Thyroid gland (tissue), 4 donors: ENCODE data around the gene CCDC159.
"Not testable (repeated sequence)": the region's sequence is repeated elsewhere in the genome, so short reads cannot be mapped to it uniquely, and the experiment has no call there.

Experiments used
- POLR2A ChIP-seq, 2 donors: fragments of 450-650 bp; IDR thresholded peaks; one replicate each; pipeline ENCODE4 v1.6.1; 2017; ENCODE audit warnings: antibody characterized with exemption in 2 of 2, mild to moderate bottlenecking in 2 of 2, moderate library complexity in 1 of 2
- TF ChIP-seq, protein P1 (sequence below), 6 experiments: fragments of 200-600 bp in 3 of 6; fragments of 450-650 bp in 3 of 6; sonication (generic) in 3 of 6; IDR thresholded peaks; one replicate each; pipeline ENCODE4 v1.5.1; 2016 to 2019; ENCODE audit warnings: antibody characterized with exemption in 6 of 6, mild to moderate bottlenecking in 2 of 6, inconsistent platforms in 1 of 6, moderate library complexity in 1 of 6

DNA sequence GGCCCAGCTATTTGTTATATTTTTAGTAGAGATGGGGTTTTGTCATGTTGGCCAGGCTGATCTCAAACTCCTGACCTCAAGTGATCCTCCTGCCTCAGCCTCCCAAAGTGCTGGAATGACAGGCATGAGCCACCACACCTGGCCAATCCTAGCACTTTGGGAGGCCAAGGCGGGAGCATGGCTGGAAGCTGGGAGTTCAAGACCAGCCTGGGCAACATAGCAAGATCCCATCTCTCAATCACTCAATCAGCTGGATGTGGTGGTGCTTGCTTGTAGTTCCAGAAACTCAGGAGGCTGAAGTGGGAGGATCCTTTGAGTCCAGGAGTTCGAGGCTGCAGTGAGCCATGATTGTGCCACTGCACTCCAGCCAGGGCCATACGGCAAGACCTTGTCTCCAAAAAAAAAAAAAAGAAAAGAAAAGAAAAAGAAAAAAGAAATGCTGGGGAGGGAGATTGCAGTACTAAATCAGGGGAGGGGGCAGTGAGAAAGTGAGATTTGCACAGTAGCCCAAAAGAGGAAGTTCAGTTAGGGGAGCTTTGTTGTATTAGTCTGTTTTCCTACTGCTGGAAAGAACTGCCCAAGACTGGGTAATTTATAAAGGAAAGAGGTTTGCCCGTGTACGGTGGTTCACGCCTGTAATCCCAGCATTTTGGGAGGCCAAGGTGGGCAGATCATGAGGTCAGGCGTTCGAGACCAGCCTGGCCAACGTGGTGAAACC, 25.9 kb upstream of the CCDC159 start:
- not testable (repeated sequence) for TF ChIP-seq POLR2A (IDR thresholded peaks at IDR 0.05)
- TF ChIP-seq, protein P1, sequence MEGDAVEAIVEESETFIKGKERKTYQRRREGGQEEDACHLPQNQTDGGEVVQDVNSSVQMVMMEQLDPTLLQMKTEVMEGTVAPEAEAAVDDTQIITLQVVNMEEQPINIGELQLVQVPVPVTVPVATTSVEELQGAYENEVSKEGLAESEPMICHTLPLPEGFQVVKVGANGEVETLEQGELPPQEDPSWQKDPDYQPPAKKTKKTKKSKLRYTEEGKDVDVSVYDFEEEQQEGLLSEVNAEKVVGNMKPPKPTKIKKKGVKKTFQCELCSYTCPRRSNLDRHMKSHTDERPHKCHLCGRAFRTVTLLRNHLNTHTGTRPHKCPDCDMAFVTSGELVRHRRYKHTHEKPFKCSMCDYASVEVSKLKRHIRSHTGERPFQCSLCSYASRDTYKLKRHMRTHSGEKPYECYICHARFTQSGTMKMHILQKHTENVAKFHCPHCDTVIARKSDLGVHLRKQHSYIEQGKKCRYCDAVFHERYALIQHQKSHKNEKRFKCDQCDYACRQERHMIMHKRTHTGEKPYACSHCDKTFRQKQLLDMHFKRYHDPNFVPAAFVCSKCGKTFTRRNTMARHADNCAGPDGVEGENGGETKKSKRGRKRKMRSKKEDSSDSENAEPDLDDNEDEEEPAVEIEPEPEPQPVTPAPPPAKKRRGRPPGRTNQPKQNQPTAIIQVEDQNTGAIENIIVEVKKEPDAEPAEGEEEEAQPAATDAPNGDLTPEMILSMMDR (IDR thresholded peaks at IDR 0.05), result not testable (repeated sequence)
